Keratinocyte (primary cell): ENCODE measurements around the gene LRP1B.

Source experiments
- EZH2 ChIP-seq: IDR thresholded peaks from one replicate; pipeline ENCODE4 v1.6.1; 2012; ENCODE audit warnings: inconsistent platforms, mild to moderate bottlenecking, low read length, moderate library complexity
- TF ChIP-seq, protein P1 (sequence below), 3 experiments: IDR thresholded peaks in 1 of 3; conservative IDR thresholded peaks in 1 of 3; optimal IDR thresholded peaks in 1 of 3; 2 replicates in 2 of 3; 3 replicates in 1 of 3; pipeline versions ENCODE3 to v1.5.1; 2011; ENCODE audit warnings: low read length in 3 of 3, mild to moderate bottlenecking in 3 of 3, moderate library complexity in 2 of 3, control low read depth in 1 of 3, inconsistent platforms in 1 of 3; ENCODE audit not compliant: insufficient read depth in 2 of 3; ENCODE audit errors: extremely low read depth in 1 of 3

DNA sequence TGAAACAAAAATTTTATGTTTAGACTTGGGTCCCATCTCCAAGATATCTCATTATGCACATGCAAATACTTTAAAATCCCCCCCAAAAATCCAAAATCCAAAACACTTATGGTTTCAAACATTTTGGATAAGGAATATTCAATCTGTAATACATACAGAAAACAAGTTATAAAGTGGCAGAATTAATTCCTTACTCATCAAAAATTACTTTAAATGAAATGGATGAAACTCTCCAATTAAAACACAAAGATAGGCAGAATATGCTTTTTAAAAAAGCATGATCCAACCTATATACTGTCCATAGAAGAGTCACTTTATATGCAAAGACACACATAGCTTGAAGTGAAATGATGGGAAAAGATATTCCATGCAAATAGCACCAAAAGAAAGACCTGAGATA, 744.6 kb downstream of the LRP1B start:
- TF ChIP-seq, protein P1, sequence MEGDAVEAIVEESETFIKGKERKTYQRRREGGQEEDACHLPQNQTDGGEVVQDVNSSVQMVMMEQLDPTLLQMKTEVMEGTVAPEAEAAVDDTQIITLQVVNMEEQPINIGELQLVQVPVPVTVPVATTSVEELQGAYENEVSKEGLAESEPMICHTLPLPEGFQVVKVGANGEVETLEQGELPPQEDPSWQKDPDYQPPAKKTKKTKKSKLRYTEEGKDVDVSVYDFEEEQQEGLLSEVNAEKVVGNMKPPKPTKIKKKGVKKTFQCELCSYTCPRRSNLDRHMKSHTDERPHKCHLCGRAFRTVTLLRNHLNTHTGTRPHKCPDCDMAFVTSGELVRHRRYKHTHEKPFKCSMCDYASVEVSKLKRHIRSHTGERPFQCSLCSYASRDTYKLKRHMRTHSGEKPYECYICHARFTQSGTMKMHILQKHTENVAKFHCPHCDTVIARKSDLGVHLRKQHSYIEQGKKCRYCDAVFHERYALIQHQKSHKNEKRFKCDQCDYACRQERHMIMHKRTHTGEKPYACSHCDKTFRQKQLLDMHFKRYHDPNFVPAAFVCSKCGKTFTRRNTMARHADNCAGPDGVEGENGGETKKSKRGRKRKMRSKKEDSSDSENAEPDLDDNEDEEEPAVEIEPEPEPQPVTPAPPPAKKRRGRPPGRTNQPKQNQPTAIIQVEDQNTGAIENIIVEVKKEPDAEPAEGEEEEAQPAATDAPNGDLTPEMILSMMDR (optimal IDR thresholded peaks at IDR 0.05 in 1 of 3, IDR thresholded peaks at IDR 0.05 in 1 of 3, conservative IDR thresholded peaks at IDR 0.05 in 1 of 3; ENCODE audit: extremely low read depth in 1 of 3, insufficient read depth in 2 of 3, low read length in 3 of 3), result no peak
- TF ChIP-seq EZH2, result no peak
